Uterus (tissue), 4 donors: ENCODE measurements around the gene THSD7B. TPM values are rescaled to one million over a fixed set of nuclear protein-coding genes. Genes with fewer than 3 reads are reported as not detected.

Experiments
- DNase-seq, 2 donors: peaks; one replicate each; pipeline ENCODE4 v3.0.0-alpha.2; 2019 to 2020
- H3K27ac ChIP-seq, 2 donors: fragments of 200-600 bp; sonication (generic); 1 replicate in 1 of 2; 2 replicates in 1 of 2; pipeline ENCODE4 v1.5.1; 2016 to 2018
- H3K27me3 ChIP-seq, 2 donors: fragments of 200-600 bp; sonication (generic); one replicate each; pipeline ENCODE4 v1.5.1; 2018 to 2019; ENCODE audit warnings: control low read depth in 1 of 2
- H3K36me3 ChIP-seq, 2 donors: fragments of 200-600 bp; sonication (generic); one replicate each; pipeline ENCODE4 v1.5.1; 2019; ENCODE audit warnings: control low read depth in 1 of 2
- H3K4me1 ChIP-seq, 2 donors: fragments of 200-600 bp; sonication (generic); one replicate each; pipeline ENCODE4 v1.5.1; 2018 to 2019; ENCODE audit warnings: control low read depth in 1 of 2
- H3K4me3 ChIP-seq, 2 donors: fragments of 200-600 bp; sonication (generic); 1 replicate in 1 of 2; 2 replicates in 1 of 2; pipeline ENCODE4 v1.5.1; 2018 to 2019; ENCODE audit warnings: mild to moderate bottlenecking in 1 of 2
- H3K9me3 ChIP-seq, 2 donors: fragments of 200-600 bp; sonication (generic); one replicate each; pipeline ENCODE4 v1.5.1; 2019; ENCODE audit warnings: control low read depth in 1 of 2
- CTCF ChIP-seq, 4 experiments: fragments of 200-600 bp in 2 of 4; fragments of 450-650 bp in 2 of 4; sonication (generic) in 2 of 4; IDR thresholded peaks; one replicate each; pipeline ENCODE4 v1.5.1; 2016 to 2019; ENCODE audit warnings: antibody characterized with exemption in 4 of 4, mild to moderate bottlenecking in 2 of 4, moderate library complexity in 1 of 4
- POLR2A ChIP-seq, 2 donors: fragments of 450-650 bp; IDR thresholded peaks; one replicate each; pipeline ENCODE4 v1.6.1; 2016; ENCODE audit warnings: antibody characterized with exemption in 2 of 2, mild to moderate bottlenecking in 1 of 2, moderate library complexity in 1 of 2
- intact Hi-C: fragments of 100-400 bp; cut with DNase I; formaldehyde crosslinking; loops from one replicate; pipeline ENCODE4 v1.15.1; 2023; ENCODE audit warnings: low total_unique reads
- total RNA-seq, 4 donors: library from RNA; depleted of rRNA in 3 of 4; stranded (reverse); fragments of >200 nt in 3 of 4; gene quantifications; one replicate each; pipeline versions ENCODE4 v1.1.0 to v1.2.4, GENCODE V29; 2014 to 2023
- donor health status: DM: yes; HTN: yes; CAD: no.

Gene THSD7B
- total RNA-seq, 4 donors from 2014 or later = 0.26 to 9.6 (median 0.67) TPM; not detected in 1

- TF ChIP-seq POLR2A (IDR thresholded peaks at IDR 0.05) (no peak), CTCF (IDR thresholded peaks at IDR 0.05) (no peak)
Observed at GRCh38 chr2:137167651-137168050, 402.3 kb downstream of the THSD7B start.

GRCh38 chr2:137168552-137168951 lies 403.2 kb downstream of the THSD7B start:
- H3K4me1 ChIP-seq = no peaks in the 10 kb centered on the region
- no peak overlapping the region for H3K4me3 ChIP-seq
- no peaks in the 10 kb centered on the region for H3K27me3 ChIP-seq
- H3K27ac ChIP-seq = no peak overlapping the region
- no peak for DNase-seq
- intact Hi-C loops = no loop called here
- H3K9me3 ChIP-seq = no peaks in the 10 kb centered on the region
- H3K36me3 ChIP-seq = no peaks in the 10 kb centered on the region
- no peak for TF ChIP-seq CTCF (IDR thresholded peaks at IDR 0.05)
- no peak for TF ChIP-seq POLR2A (IDR thresholded peaks at IDR 0.05)

More at GRCh38 chr2:137167651-137168050, 402.3 kb downstream of the THSD7B start:
- Histone ChIP-seq H3K4me1 (no peaks in the 10 kb centered on the region), H3K36me3 (no peaks in the 10 kb centered on the region), H3K9me3 (no peaks in the 10 kb centered on the region), H3K4me3 (no peak overlapping the region), H3K27ac (no peak overlapping the region), H3K27me3 (no peaks in the 10 kb centered on the region)
- no peak for DNase-seq
- intact Hi-C loops = no loop called here

GRCh38 chr2:137172162-137172561 lies 406.8 kb downstream of the THSD7B start:
- Histone ChIP-seq H3K27me3 (no peaks in the 10 kb centered on the region), H3K9me3 (no peaks in the 10 kb centered on the region), H3K4me3 (no peak overlapping the region), H3K36me3 (no peaks in the 10 kb centered on the region), H3K4me1 (no peaks in the 10 kb centered on the region), H3K27ac (no peak overlapping the region)
- intact Hi-C loops = no loop called here
- no peak for DNase-seq
- TF ChIP-seq POLR2A (IDR thresholded peaks at IDR 0.05) (no peak), CTCF (IDR thresholded peaks at IDR 0.05) (no peak)

GRCh38 chr2:137173463-137173862 lies 408.1 kb downstream of the THSD7B start:
- no peak overlapping the region for H3K27ac ChIP-seq
- H3K36me3 ChIP-seq = no peaks in the 10 kb centered on the region
- no peak overlapping the region for H3K4me3 ChIP-seq
- H3K27me3 ChIP-seq = no peaks in the 10 kb centered on the region
- H3K4me1 ChIP-seq = no peaks in the 10 kb centered on the region
- TF ChIP-seq CTCF (IDR thresholded peaks at IDR 0.05) (no peak), POLR2A (IDR thresholded peaks at IDR 0.05) (no peak)
- no peaks in the 10 kb centered on the region for H3K9me3 ChIP-seq
- intact Hi-C loops = no loop called here
- DNase-seq = no peak

GRCh38 chr2:137175246-137175645 lies 409.9 kb downstream of the THSD7B start:
- no peaks in the 10 kb centered on the region for H3K9me3 ChIP-seq
- no peaks in the 10 kb centered on the region for H3K36me3 ChIP-seq
- H3K4me1 ChIP-seq = no peaks in the 10 kb centered on the region
- H3K27ac ChIP-seq = no peak overlapping the region
- TF ChIP-seq POLR2A (IDR thresholded peaks at IDR 0.05) = no peak
- TF ChIP-seq CTCF (IDR thresholded peaks at IDR 0.05) = no peak
- intact Hi-C loops = no loop called here
- no peak overlapping the region for H3K4me3 ChIP-seq
- DNase-seq = no peak
- no peaks in the 10 kb centered on the region for H3K27me3 ChIP-seq
